Osteoblast (primary cell): Measurements from ENCODE around the gene AGL. TPM values are rescaled to one million over a fixed set of nuclear protein-coding genes. Genes with fewer than 3 reads are reported as not detected.
"Not testable (repeated sequence)": the region's sequence is repeated elsewhere in the genome, so short reads cannot be mapped to it uniquely, and the experiment has no call there.

Experiments used
- DNase-seq: peaks from one replicate; pipeline ENCODE4 v3.0.0; 2011; ENCODE audit warnings: low spot score, mixed read lengths; ENCODE audit not compliant: insufficient read length; ENCODE audit errors: missing footprints
- H2AFZ ChIP-seq: 2 replicates; pipeline ENCODE4 v1.6.0; 2011; ENCODE audit warnings: mild to moderate bottlenecking, low read length
- H3K27ac ChIP-seq: 2 replicates; pipeline ENCODE4 v1.5.1; 2011; ENCODE audit warnings: mild to moderate bottlenecking, low read depth, low read length, moderate library complexity
- H3K27me3 ChIP-seq: 2 replicates; pipeline ENCODE4 v1.6.0; 2012; ENCODE audit warnings: mild to moderate bottlenecking, control low read depth, inconsistent platforms, low read length, moderate library complexity; ENCODE audit not compliant: insufficient read depth
- H3K36me3 ChIP-seq: 2 replicates; pipeline ENCODE4 v1.5.1; 2011; ENCODE audit warnings: mild to moderate bottlenecking, low read length, control low read depth, moderate library complexity; ENCODE audit not compliant: insufficient read depth
- H3K4me1 ChIP-seq: 2 replicates; pipeline ENCODE4 v1.5.1; 2011; ENCODE audit warnings: mild to moderate bottlenecking, low read length, control low read depth, moderate library complexity; ENCODE audit not compliant: insufficient read depth
- H3K4me2 ChIP-seq: 2 replicates; pipeline ENCODE4 v1.6.0; 2011; ENCODE audit warnings: mild to moderate bottlenecking, low read length; ENCODE audit not compliant: insufficient read depth
- H3K4me3 ChIP-seq: fragments of 200-600 bp; sonication (generic); 3 replicates; pipeline ENCODE4 v1.5.1; 2012; ENCODE audit warnings: mild to moderate bottlenecking, low read length, inconsistent platforms; ENCODE audit not compliant: insufficient read depth
- H3K79me2 ChIP-seq: 2 replicates; pipeline ENCODE4 v1.6.0; 2012; ENCODE audit warnings: mild to moderate bottlenecking, low read length, control low read depth, inconsistent platforms; ENCODE audit not compliant: insufficient read depth
- H3K9me3 ChIP-seq: 2 replicates; pipeline ENCODE4 v1.5.1; 2011; ENCODE audit warnings: low read depth, low read length, control low read depth
- H4K20me1 ChIP-seq: 2 replicates; pipeline ENCODE4 v1.6.0; 2012; ENCODE audit warnings: mild to moderate bottlenecking, low read length, control low read depth; ENCODE audit not compliant: insufficient read depth
- total RNA-seq: library from RNA; depleted of rRNA; stranded (reverse); fragments of >200 nt; gene quantifications from 2 replicates; pipeline ENCODE4 v1.2.3, GENCODE V29; 2012
- TF ChIP-seq, protein P1 (sequence below): IDR thresholded peaks from 2 replicates; pipeline ENCODE4 v1.5.1; 2011; ENCODE audit warnings: mild to moderate bottlenecking, low read depth, low read length, moderate library complexity; ENCODE audit errors: extremely low read depth

The AGL gene
- total RNA-seq, 1 donor: 17.7 TPM

DNA sequence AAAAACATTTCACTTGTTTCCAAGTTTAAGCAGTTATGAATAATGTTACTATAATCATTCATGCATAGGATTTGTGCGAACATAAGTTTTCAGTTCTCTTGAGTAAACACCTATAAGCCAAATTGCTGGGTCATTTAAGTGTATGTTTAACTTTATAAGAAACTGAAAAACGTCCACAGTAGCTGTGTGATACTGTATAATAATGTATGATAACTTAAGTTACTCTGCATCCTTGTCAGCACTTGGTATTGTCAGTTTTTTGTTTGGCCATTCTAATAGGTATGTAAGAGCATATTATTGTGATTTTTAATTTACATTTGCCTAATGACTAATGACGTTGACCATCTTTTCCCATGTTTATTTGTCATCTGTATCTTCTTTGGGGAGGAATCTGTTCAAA, 105.2 kb downstream of the AGL start:
- Histone ChIP-seq H3K4me3 (no peak overlapping the region), H3K9me3 (no peaks in the 10 kb centered on the region), H3K4me2 (no peak overlapping the region), H3K79me2 (no peaks in the 10 kb centered on the region), H3K27ac (no peak overlapping the region), H3K4me1 (no peaks in the 10 kb centered on the region), H2AFZ (no peak overlapping the region), H3K36me3 (no peaks in the 10 kb centered on the region), H4K20me1 (no peaks in the 10 kb centered on the region), H3K27me3 (no peaks in the 10 kb centered on the region)
- TF ChIP-seq, protein P1, sequence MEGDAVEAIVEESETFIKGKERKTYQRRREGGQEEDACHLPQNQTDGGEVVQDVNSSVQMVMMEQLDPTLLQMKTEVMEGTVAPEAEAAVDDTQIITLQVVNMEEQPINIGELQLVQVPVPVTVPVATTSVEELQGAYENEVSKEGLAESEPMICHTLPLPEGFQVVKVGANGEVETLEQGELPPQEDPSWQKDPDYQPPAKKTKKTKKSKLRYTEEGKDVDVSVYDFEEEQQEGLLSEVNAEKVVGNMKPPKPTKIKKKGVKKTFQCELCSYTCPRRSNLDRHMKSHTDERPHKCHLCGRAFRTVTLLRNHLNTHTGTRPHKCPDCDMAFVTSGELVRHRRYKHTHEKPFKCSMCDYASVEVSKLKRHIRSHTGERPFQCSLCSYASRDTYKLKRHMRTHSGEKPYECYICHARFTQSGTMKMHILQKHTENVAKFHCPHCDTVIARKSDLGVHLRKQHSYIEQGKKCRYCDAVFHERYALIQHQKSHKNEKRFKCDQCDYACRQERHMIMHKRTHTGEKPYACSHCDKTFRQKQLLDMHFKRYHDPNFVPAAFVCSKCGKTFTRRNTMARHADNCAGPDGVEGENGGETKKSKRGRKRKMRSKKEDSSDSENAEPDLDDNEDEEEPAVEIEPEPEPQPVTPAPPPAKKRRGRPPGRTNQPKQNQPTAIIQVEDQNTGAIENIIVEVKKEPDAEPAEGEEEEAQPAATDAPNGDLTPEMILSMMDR: no peak
- DNase-seq: no peak

DNA sequence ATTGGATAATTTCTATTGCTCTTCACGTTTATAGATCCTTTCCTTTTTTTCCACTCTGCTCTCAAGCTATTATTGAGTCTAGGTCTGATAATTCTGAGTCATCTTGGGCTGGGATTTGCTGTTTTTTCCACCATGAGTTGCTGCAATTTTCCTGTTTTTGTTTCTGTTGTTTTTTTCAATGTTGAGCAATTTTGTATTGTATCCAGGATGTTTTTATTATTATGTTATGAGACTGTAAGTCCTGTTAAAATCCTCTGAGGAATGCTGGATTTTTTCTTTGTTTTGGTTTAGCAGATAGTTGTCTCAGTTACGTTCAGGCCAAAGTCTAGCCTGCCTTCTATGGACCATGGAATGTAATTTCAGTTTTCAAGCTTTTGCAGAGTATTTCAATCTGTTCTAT, 106.6 kb downstream of the AGL start:
- no peak overlapping the region for H3K27ac ChIP-seq
- H2AFZ ChIP-seq: no peak overlapping the region
- peak overlapping the region; percentile 35 for H3K4me2 ChIP-seq
- H3K36me3 ChIP-seq: no peaks in the 10 kb centered on the region
- no peaks in the 10 kb centered on the region for H3K9me3 ChIP-seq
- H3K4me1 ChIP-seq: no peaks in the 10 kb centered on the region
- H3K79me2 ChIP-seq: no peaks in the 10 kb centered on the region
- no peaks in the 10 kb centered on the region for H3K27me3 ChIP-seq
- peak; percentile 53 for DNase-seq
- no peak overlapping the region for H3K4me3 ChIP-seq
- no peaks in the 10 kb centered on the region for H4K20me1 ChIP-seq
- TF ChIP-seq, protein P1: peak; percentile 28

DNA sequence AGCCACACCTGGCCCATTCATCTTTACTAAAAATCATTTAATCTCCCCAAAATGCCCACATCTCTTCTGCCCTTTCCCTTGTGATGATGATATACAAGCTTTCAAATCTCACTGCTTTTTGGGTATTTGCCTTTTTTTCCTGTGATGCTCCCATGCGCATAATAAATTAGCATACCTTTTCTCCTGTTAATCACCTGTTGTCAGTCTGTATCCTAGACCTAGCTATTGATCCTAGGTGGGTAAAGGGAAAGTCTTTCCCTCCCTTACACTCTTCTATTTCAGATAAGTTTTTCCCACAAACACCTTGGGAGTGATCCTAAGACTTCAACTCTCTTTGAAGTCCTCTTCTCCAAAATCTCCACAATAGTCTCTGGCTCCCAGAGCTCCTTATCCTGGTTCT, 107.7 kb downstream of the AGL start:
- Histone ChIP-seq H3K4me1 (peaks cover 2% of the 10 kb centered on the region), H3K36me3 (no peaks in the 10 kb centered on the region), H3K79me2 (no peaks in the 10 kb centered on the region), H3K4me3 (no peak overlapping the region), H3K27me3 (no peaks in the 10 kb centered on the region), H3K9me3 (no peaks in the 10 kb centered on the region), H2AFZ (no peak overlapping the region), H4K20me1 (no peaks in the 10 kb centered on the region), H3K4me2 (no peak overlapping the region), H3K27ac (no peak overlapping the region)
- TF ChIP-seq, protein P1: no peak
- no peak for DNase-seq

DNA sequence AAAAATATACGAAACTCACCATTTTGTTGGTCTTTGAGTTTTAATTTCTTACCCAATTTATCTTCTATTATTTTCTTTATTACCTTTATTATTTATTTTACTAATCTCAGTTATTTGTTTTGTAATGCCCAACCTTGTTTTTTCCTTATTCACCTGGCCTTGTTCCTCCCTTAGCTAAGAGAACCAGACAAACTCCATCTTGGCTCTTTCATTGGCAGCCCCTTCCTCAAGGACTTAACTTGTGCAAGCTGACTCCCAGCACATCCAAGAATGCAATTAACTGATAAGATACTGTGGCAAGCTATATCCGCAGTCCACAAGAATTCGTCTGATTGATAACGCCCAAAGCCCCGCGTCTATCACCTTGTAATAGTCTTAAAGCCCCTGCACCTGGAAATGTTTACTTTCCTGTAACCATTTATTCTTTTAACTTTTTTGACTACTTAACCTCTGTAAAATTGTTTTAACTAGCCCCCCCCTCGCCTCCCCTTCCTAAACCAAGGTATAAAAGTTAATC, 109.1 kb downstream of the AGL start:
- not testable (repeated sequence) for H4K20me1 ChIP-seq, H3K9me3 ChIP-seq, H3K4me2 ChIP-seq

DNA sequence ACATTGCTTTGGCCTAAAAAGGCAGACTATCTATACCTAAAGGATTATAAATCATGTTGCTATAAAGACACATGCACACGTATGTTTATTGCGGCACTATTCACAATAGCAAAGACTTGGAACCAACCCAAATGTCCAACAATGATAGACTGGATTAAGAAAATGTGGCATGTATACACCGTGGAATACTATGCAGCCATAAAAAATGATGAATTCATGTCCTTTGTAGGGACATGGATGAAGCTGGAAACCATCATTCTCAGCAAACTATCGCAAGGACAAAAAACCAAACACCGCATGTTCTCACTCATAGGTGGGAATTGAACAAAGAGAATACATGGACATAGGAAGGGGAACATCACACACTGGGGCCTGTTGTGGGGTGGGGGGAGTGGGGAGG, 110.1 kb downstream of the AGL start:
- not testable (repeated sequence) for DNase-seq, H2AFZ ChIP-seq, H3K4me3 ChIP-seq, H3K9me3 ChIP-seq, H3K4me1 ChIP-seq, H3K27me3 ChIP-seq, H3K36me3 ChIP-seq, H3K4me2 ChIP-seq, H3K79me2 ChIP-seq, H4K20me1 ChIP-seq, H3K27ac ChIP-seq

More for the DNA sequence above, 109.1 kb downstream of the AGL start:
- H3K27ac ChIP-seq, H2AFZ ChIP-seq, H3K27me3 ChIP-seq, H3K4me3 ChIP-seq, H3K79me2 ChIP-seq, DNase-seq, H3K4me1 ChIP-seq, H3K36me3 ChIP-seq: not testable (repeated sequence)
